ENCODE results near the gene DYNLT1.

- TF ChIP-seq, protein P1, sequence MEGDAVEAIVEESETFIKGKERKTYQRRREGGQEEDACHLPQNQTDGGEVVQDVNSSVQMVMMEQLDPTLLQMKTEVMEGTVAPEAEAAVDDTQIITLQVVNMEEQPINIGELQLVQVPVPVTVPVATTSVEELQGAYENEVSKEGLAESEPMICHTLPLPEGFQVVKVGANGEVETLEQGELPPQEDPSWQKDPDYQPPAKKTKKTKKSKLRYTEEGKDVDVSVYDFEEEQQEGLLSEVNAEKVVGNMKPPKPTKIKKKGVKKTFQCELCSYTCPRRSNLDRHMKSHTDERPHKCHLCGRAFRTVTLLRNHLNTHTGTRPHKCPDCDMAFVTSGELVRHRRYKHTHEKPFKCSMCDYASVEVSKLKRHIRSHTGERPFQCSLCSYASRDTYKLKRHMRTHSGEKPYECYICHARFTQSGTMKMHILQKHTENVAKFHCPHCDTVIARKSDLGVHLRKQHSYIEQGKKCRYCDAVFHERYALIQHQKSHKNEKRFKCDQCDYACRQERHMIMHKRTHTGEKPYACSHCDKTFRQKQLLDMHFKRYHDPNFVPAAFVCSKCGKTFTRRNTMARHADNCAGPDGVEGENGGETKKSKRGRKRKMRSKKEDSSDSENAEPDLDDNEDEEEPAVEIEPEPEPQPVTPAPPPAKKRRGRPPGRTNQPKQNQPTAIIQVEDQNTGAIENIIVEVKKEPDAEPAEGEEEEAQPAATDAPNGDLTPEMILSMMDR (IDR thresholded peaks at IDR 0.05), result no peak
- no peak for TF ChIP-seq POLR2A (IDR thresholded peaks at IDR 0.05)
Observed at GRCh38 chr6:158661156-158661685, 16.7 kb upstream of the DYNLT1 start.

All from testis (tissue), 2 donors.